Hematopoietic multipotent progenitor cell treated with erythropoietin and hydrocortisone succinate and interleukin-3 and kit ligand, for 4 days (in vitro differentiated cells): ENCODE results near the gene HSF4.

ENCODE experiments used
- DNase-seq: peaks from one replicate; pipeline ENCODE4 v3.0.0-alpha.2; 2015

HSF4 gene

DNA sequence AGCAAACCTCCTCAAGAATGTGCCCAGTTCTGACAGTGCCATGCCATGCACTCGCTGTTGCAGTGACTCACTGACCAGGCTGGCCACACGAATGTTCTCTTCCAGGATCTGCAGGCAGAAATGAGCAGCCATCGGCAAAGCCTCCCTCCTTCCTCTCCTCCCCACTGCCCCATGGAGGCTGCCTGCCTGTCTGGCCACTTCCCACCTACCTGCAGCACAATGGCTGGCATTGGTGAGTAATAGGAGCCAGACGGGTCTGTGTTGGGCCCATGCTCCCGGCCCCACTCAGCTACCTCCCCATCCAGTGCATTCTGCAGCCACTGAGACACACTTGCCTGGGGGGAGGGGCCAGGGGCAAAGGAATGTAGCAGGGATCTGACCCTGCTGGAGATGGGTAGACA is 22.0 kb downstream of the HSF4 start:
- DNase-seq = no peak

DNA sequence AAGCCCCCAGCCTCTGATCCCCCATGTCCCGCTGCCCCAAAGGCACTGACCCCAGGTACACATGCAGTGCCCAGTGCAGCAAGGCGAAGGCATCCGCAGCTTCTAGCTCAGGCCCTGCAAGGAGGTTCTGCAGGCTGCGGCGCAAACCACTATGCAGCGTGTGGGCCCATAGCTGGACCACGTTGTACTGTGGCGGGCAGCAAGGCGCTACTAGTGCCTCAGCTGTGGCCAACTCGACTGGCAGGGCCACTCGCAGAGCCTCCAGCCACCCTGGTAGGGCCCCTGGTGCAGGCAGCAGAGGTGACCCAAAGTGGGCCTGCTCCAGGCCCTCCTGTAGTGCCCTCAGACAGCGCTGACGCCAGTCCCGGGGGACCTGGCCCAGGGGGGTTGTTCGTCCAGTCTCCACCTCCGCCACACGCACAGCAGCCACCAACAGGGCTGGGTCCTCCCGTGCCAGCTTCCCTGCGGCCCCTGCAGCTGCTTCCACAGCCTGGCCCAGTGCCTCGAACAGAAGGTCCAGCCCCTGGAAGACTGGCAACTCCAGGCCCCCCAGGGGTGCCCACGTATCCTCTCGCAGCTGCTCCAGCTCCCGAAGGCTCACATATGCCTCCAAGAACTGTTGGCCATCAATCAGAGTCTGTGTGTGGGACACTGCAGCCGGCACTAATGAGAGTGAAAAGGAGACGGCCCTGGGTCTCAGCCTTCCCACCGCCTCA is 22.8 kb downstream of the HSF4 start:
- DNase-seq = no peak

DNA sequence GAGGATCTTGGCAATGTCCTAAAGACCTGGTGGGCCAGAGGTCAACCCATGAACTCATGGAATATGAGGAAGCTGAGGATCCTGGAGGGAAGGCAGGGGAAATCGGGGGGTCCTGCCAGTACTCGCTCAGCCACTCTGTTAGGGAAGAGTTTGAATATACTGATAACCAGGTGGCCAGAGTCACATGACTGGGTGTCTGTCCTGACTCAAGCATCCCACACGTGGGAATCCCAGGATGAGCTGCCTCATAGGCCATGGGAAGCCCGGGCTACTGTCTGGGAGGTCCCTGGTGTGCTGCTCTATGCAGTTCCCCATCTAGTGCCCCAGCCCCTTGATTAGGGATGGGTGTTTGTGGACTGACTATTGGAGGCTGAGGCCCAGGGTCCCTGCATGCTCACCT is 23.8 kb downstream of the HSF4 start:
- DNase-seq = no peak

DNA sequence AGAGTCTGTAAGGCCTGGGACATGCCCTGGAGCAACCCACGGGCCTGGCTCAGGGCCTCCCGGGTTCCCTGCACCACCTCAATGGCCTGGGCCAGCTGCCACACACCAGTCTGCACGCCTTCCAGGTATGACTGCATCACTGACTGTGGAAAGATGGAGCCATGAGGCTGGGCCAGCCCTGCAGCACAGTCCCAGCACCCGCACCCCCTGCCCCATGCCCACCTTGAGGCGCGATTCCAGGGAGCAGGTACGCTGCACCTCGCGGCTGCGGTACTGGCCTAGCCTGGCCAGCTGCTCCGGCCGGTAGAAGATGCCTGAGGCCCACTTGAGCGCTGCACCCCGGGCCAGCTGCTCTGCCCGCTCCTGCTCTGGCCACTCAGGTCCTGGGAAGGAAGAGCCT is 24.3 kb downstream of the HSF4 start:
- DNase-seq = no peak

DNA sequence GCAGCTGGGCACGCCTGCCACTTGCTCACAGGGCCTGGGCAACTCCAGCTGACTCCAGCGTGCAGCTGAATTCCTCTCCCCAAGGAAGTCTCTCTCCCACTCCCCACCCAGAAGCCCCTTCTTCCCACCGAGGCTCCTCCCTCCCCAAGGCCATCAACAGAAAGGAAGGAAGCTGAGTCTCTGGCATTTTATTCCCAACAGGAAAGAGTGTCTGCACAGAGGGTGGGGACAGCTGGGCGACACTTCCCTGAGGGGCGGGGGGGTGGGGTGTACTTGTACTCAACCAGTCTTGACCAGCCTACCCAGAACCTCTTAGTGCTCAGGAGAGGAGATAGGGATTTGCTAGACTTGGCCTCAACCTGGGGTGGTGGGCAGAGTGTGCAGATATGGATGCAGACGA is 25.5 kb downstream of the HSF4 start, which contains the start of gene EXOC3L1:
Gene EXOC3L1 (minus strand): TSS at position 96 of the 400 bp plus-strand sequence. CDS start 460 bp downstream, outside the sequence.
- DNase-seq = no peak

DNA sequence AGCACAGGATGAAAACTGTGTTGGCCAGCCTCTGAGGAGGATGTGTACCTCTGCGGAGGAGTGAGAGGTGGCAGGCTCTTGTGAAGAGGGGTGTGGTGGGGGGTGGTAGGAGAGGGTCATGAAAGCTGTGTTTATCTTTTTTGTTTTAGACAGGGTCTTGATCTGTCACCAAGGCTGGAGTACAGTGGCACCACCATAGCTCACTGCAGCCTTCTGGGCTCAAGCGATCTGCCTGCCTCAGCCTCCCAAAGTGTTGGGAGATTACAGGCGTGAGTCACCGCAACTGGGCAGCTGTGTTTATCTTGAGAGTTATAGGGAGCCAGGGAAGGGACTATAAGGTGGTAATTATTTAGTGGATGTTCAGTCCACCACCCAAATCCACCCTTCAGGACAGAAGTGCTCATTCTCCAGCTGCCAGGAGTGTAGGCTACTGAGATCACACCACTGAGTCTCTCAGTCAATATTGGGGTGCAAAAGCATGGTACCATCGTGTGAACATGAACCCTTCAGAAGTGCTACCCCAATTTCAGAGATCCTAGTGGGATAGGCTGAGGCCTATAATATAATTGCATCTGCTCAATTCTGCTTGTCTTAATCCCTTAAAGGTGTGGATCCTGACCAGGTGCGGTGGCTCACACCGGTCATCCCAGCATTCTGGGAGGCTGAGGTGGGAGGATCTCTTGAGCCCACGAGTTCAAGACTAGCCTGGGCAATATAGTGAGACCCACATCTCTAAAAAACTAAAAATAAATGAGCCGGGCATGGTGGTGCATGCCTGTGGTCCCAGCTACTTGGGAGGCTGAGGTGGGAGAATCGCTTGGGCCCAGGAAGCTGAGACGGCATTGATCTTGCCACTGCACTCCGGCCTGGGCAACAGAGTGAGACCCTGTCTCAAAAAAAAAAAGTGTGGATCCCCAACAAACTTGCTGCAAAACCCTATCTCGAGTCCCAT is 26.2 kb downstream of the HSF4 start:
- no peak for DNase-seq

DNA sequence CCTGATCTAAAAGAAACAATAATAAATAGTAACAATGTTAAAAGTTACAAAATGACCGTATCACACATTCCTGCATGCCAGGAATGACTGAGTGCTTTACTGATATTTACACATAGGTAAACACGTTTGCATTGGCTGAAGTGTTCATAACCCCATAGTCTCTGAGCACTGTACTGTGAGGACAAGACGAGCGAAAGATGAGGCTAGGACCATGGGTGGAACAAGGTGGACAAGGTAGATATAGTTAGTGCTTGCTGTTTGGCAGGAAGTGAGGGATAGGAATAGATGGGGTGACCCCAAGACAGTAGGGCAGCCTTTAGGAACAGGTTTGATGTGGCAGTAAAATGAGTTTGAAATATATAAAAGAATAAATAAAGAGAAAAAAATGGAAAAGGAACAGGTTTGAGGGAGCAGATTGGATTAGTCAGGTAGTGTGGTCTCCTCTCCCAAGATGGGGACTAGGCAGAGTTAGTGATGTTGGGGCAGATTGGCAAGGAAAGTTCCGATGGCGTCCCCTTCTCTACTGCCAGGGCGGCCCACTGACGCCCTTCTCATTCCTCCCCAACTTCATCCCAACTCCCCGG is 27.0 kb downstream of the HSF4 start:
- no peak for DNase-seq

DNA sequence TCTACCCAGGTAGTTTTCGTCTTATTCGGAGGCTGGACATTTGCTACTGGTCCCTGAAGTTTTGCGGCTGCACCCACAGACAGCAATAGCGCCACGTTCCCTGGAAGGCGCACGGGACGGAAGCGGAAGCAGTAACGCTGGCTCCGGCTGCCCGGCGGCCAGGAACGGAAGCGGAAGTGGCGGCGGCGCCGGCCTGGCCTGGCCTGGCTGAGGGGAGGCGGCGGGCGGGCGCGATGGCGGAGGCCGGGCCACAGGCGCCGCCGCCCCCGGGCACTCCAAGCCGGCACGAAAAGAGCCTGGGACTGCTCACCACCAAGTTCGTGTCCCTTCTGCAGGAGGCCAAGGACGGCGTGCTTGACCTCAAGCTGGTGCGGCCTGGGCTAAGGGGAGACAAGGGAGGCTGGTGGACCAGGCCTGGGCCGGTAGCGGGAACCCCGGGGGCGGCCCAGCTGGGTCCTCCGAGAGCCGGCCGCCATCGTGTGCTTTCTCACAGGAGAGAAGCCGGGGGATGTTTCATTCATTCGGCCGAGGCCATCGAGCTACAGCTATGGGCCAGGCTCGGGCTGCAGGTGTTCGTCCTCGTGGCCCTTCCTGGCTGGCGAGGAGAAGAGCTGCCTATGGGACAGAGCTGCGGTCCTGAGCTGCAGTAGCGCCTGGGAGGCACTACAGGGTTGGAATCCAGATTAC is 27.6 kb downstream of the HSF4 start, which contains the start of gene E2F4:
Gene E2F4 (plus strand): TSS at position 161 of the 687 bp plus-strand sequence. CDS start 73 bp downstream, at position 234.
- peak; percentile 97 for DNase-seq

DNA sequence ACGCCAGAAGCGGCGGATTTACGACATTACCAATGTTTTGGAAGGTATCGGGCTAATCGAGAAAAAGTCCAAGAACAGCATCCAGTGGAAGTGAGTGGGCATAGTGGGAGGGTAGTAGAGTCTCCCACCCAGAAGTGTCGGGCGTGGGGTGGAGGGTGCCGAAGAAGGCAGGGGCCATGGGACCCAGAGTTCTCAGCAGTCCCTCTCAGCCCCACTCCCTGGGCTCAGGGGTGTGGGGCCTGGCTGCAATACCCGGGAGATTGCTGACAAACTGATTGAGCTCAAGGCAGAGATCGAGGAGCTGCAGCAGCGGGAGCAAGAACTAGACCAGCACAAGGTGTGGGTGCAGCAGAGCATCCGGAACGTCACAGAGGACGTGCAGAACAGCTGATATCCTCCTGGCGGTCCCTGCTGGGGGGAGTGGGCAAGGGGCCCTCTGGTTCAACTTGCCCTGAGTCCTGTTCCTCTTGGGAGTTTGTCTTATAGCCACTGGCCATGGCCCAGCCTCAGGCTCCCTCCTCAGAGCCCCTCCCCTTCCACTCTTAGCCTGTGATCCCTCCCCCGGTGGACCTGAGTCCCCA is 28.3 kb downstream of the HSF4 start:
- no peak for DNase-seq

DNA sequence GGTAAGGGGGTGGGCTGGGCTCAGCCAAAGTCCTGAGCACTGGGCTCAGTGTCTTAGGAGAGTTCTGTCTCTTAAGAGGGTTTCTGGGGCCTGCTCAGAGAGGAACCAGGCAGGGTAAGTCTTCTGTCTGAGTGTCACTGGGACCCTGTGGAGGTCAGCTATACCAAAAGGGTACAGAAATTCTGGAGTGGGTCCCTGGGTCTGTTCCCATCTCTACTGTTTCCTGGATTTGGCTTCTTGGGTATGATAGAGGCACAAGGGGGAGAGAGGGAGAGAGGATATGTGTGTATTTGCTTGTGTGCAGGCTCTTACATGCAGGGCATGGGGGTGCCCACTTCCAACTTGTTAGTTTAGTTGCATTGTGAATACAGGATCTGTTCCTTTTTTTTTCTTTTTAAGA is 29.0 kb downstream of the HSF4 start:
- no peak for DNase-seq

DNA sequence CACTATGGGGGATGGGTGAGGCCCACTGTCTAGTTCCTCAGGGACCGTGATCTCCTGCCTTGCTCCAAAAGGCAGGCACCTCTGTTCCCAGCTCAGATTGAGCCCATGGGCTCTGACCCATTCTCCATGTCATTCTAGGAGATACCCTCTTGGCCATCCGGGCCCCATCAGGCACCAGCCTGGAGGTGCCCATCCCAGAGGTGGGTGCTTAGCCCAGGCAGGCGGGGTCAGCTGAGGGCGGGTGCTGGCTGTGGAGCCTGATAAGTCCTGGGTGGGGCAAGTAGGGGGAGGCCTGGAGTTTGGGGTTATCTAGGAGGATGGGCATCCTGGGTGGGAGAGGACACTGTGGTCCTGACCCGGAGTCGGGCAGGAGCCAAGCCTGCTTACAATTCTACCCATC is 29.7 kb downstream of the HSF4 start:
- peak; percentile 68 for DNase-seq

DNA sequence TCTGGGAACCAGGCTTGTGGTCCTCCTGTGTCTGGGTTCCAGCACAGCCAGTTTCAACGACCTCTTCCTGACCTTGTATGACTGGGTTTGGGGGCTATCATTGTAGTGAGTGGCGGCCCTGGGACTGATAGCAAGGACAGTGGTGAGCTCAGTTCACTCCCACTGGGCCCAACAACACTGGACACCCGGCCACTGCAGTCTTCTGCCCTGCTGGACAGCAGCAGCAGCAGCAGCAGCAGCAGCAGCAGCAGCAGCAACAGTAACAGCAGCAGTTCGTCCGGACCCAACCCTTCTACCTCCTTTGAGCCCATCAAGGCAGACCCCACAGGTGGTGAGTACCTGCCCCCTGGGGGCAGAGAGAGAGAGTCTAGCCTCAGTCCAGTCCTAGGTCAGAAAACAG is 31.1 kb downstream of the HSF4 start:
- no peak for DNase-seq

DNA sequence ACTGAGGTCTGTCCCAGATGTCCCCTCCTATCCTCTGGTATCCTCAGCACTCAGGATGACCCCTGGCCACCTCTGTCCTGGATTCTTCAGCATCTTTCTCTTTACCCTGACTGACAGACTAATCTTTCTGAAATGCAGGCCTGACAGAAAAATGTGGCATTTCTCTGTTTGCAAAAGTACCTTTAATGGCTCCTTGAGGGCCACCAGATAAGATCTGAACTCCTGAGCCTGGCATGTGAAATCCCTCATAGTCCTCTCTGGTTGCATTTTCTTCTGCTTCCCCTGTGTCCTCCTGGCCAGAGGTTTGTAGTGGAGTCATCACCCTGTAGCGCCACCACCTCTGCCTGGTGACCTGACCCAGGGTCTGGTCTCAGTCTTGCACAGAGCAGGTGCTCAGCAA is 32.3 kb downstream of the HSF4 start:
- no peak for DNase-seq

DNA sequence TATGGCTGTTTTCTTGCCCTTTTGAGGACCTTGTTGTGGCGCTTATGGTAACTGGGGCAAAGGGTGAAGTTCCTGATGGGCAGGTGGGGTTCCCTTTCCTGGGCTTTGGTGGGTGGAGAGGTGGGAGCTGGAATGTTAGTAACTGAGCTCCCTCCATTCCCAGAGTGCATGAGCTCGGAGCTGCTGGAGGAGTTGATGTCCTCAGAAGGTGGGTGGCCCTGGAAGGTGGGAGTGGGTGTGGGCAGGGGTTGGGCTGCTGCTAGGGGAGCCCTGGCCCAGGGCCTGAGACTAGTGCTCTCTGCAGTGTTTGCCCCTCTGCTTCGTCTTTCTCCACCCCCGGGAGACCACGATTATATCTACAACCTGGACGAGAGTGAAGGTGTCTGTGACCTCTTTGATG is 33.2 kb downstream of the HSF4 start:
- DNase-seq = no peak

DNA sequence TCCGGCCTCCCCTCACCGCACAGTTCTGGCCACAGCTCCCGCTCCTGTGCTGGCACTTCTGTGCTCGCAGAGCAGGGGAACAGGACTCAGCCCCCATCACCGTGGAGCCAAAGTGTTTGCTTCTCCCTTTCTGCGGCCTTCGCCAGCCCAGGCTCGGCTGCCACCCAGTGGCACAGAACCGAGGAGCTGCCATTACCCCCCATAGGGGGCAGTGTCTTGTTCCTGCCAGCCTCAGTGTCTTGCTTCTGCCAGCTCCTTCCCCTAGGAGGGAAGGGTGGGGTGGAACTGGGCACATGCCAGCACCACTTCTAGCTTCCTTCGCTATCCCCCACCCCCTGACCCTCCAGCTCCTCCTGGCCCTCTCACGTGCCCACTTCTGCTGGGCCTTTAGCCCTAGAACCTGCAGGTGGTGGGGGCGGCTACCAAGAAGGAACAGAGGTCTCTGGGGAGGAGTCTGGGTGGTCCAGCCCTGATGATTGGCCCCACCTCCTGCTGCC is 33.7 kb downstream of the HSF4 start:
- DNase-seq = peak; percentile 83

DNA sequence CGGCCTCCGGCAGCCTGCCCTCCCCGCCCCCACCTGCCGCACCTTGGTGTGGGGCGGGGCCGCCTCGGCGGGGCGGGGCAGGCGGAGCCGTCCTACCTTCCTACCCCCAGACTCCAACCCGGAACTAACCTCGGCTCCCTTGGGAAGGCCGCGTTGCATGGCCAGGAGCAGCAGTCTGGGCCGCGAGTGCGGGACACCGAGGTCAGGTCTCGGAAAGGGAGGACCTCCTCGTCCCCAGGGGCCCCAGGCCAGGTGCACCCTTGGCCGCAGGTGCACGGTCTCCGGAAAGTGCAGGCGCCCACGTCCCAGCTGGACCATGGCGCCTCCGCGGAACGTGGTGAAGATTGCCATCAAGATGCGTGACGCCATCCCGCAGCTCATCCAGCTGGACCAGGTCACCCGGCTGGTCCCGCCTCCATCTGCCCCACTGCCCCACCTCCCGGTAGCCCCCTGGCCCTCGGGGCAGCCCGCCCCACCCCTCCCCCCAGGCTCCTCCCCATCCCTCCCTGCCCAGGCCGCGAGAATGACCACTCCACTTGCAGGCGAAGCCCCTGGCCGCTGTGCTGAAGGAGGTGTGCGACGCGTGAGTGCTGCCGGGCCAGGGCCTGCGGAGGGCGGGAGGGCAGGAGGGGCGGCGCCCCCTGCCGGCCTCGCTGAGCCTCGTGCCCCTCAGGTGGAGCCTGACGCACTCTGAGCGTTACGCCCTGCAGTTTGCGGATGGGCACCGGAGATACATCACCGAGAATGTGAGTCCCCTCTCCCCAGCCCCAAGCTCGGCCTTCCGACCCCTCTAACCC is 34.7 kb downstream of the HSF4 start, which contains the start of gene ELMO3:
Gene ELMO3 (plus strand): TSS at position 121 of the 797 bp plus-strand sequence. CDS start 196 bp downstream, at position 317.
- DNase-seq = no peak

DNA sequence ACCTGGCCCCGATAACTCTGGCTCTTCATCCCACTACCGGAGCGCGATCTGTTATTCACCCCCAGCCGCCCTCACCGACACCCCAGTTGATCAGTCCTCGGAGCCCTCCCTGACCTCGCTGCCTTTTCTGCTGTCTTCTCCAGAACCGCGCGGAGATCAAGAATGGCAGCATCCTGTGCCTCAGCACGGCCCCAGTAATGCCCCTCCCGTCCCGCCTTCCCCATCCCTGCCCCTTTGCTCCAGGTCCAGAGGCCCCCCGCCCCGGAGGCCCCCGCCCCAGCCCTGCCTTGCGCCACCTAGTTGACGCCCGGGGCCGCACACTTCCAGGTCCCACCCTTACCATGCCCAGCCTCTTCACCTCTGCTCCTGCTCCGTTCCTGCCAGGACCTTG is 35.3 kb downstream of the HSF4 start:
- no peak for DNase-seq

DNA sequence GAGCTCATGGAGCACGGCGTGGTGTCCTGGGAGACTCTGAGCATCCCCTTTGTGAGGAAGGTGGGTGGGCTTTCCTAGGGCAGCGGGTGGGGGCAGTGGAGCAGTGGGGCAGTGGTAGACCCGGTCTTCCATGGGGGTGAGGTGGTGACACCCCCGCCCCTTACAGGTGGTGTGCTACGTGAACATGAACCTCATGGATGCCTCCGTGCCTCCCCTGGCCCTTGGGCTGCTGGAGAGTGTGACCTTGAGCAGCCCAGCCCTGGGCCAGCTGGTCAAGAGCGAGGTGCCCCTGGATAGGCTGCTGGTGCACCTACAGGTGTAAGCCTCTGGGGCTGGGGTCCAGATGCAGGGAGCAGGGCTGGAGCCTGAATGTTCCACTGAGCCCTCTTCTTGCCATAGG is 35.9 kb downstream of the HSF4 start:
- DNase-seq = no peak

DNA sequence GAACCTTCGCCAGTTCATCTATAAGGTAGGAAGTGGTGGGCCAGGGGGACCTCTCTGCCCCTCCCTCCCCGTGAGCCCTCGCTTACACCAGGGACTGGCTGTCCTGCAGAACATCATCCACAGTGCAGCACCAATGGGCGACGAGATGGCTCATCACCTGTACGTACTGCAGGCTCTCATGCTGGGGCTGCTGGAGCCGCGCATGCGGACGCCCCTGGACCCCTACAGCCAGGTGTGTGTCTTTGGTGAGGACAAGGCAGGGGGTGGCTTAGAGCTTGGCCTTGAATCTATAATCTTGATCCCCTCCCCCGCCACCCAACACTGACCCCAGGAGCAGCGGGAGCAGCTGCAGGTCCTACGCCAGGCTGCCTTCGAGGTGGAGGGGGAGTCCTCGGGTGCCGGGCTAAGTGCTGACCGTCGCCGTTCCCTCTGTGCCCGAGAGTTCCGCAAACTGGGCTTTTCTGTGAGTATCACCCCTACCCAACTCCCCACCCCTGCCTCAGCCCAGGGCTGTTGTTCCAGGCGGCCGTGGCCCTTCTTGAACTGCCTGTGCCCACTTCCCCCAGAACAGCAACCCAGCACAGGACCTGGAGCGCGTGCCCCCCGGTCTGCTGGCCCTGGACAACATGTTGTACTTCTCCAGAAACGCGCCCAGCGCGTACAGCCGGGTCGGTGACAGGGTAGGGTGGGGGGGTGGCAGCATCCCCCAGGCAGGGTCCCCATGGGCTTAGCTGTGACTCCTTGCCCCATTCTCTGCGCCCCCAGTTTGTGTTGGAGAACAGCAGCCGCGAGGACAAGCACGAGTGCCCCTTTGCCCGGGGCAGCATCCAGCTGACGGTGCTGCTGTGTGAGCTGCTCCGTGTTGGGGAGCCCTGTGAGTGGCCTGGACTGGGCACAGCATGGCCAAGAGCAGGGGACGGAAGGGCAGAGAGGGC is 37.1 kb downstream of the HSF4 start:
- no peak for DNase-seq

DNA sequence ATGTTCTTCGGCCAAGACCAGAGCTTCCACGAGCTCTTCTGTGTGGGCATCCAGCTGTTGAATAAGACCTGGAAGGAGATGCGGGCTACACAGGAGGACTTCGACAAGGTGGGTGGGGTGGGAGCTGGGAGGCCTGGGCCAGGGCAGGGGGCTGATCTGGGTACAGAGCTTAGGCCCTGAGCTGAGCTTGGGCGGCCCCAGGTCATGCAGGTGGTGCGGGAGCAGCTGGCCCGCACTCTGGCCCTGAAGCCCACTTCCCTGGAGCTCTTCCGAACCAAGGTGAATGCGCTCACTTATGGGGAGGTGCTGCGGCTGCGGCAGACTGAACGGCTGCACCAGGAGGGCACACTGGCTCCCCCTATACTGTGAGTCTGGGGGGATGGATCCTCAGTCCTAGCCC is 37.9 kb downstream of the HSF4 start:
- no peak for DNase-seq
